ENCODE results near the gene NUMBL.

GRCh38 chr19:40625406-40626120 lies 64.9 kb downstream of the NUMBL start:
- TF ChIP-seq CTCF (conservative IDR thresholded peaks at IDR 0.05; ENCODE audit: low read length), result no peak
- TF ChIP-seq EZH2phosphoT487 (IDR thresholded peaks at IDR 0.05; ENCODE audit: borderline replicate concordance, low read depth, low read length), result no peak
